HT1080 (cell line): Measurements from ENCODE around the gene UBQLN3. TPM values are rescaled to one million over a fixed set of nuclear protein-coding genes. Genes with fewer than 3 reads are reported as not detected.

ENCODE experiments used
- DNase-seq: peaks from one replicate; pipeline ENCODE4 v3.0.0-alpha.2; 2015; ENCODE audit warnings: low read depth
- total RNA-seq: library from RNA; depleted of rRNA; stranded (reverse); fragments of >200 nt; shearing (Covaris generic); gene quantifications from 2 replicates; pipeline ENCODE4 v1.2.3, GENCODE V29; 2014; rRNA removed

The UBQLN3 gene
- total RNA-seq, 1 experiment from 2014 or later, result not detected

DNA sequence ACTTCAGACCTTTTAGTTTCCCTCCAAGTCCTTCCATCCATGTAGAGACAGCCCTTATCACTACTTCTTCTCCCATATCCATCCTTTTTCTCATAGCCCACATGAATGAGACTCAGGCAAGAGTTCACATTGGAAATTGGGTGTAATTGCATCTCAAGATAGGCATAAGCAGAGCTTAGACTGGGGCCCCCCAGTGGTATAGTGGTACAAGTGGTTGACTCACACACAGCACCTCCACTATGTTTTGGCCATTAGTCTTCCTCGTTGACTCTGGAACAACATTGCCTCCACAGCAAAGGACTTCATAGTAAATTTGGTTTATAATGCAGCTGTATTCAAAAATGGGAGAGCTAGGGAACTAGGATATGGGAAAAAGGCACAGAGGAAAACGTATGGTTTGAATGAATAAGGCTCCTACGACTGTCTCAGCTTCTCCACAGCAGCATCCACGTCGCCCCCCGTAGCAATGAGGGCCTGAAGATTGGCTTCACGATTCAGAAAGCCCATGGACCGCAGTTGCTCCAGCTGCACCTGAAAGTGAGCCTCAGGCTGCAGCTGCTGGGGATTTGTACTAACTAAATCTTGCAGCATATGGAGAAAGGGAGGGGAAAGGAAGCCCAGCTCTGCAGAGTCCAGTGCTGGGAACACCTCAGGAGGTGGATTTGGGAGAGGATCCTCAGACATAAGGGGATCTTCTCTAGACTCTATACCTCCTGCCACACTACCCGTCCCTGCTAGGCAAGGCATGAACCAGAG lies 2.4 kb downstream of the UBQLN3 start:
- no peak for DNase-seq

DNA sequence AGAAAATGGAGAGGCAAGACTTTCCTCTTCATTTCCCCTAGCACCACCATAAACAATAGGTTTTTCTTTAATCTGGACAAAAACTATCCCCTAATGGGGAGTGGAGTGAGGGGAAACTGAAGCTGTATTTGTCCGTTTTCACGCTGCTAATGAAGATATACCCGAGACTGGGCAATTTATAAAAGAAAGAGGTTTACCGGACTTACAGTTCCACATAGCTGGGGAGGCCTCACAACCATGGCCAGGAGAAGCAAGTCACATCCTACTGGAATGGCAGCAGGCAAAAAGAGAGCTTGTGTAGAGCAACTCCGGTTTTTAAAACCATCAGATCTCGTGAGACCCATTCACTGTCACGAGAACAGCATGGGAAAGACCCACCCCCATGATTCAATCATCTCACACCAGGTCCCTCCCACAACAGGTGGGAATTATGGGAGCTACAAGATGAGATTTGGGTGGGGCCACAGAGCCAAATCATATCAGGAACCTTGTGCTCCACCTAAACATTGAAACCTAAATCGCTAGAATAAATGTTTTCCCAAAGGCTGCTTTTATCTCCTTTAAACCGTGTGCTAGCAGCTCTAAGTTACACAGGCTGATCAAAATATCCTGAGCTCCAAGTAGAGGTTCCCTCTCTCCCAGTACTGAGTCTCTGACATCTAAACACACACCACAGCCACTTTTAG lies 4.3 kb downstream of the UBQLN3 start:
- peak; percentile 88 for DNase-seq

DNA sequence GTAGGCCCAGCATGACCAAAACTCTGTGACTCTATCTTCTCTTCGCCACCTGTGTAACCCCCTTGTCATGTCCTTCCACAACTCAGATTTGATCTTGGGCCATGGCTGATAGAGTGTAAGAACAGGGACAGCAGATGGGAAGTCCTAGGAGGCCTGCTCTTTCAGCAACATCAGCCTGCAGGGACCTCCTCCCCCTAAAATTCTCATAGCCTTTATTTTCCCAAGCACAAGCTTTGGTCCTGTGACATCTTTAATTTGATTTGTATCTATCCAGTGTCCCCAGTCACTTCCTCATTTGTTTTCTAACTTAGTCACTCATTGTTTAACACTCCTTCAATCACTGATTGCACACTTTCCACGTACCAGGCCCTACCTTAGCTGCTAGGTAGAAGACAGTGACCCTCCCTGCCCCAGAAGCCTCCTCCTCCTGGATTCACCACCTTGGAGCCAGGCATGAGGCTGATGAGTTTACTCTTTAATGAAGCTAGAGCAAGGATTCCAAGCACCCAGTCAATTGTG lies 5.3 kb downstream of the UBQLN3 start:
- DNase-seq, result peak; percentile 57

DNA sequence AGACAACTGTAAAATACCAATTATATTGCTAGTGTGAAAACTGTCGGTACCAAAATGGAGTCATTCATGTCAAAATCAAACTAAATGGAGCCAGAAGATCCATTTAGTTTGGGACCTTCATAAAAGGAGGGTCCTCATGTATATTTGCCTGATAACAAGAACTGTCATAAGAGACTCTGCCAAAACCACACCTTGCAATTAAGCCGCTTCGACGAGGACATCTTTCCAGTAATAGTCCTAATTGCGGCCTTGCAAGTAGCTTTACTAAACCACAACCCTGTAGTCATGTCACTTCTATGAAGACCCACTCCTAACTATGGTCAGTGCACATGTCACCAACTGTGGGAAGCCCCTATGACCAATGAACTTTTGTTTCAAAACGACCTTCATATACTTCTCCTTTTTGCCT lies 9.4 kb downstream of the UBQLN3 start:
- DNase-seq, result no peak

DNA sequence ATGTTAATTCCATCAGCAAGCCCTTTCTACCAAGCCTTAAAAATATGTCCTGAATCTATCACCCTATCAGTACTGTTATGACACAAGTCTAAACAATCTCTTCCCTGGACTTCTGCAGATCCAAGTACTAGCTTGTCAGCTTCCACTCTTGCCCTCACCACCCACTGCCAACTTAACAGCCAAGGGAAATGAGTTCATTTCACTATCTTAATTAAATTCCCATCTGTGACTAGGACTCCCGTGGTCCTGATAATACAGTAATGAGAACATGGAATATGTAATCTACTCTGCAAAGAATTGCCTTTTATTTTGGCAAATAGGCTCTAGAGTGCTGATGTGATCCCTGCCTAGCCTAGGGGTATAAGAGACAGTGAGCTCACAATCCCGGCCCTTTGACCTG lies 10.1 kb downstream of the UBQLN3 start:
- no peak for DNase-seq

DNA sequence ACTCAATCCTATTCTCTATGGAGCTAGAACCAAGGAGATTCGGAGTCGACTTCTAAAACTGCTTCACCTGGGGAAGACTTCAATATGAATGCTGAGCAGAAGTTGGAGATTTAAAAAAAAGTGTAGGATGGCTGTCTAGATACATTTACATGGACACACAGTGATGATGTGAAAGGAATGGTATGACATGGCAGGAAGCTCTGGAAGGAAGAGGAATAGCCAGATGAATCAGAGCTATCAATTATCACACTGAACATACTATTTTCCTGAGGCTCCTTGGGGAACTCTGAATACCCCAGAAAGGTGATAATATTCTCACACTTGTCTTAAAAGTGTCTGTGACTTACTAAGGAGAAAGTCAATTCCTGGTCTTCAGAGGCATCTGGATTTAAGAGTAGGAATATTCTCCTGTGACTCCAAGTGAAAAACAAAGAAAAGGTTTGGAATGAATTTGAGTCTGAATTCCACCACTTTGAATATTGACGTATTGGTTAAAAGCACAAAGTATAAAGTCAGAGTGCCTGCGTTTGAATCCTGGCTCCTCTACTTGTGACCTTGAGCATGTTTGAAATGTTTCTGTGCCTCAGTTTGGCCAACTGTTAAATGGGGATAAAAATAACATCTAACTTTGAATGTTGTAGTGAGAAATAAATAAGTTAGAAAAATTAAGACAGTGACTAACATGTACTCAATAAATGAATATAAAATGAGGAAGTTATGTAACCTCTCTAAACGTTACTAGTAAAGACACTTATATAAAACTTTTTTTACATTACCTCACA lies 20.0 kb downstream of the UBQLN3 start:
- DNase-seq, result peak; percentile 64

DNA sequence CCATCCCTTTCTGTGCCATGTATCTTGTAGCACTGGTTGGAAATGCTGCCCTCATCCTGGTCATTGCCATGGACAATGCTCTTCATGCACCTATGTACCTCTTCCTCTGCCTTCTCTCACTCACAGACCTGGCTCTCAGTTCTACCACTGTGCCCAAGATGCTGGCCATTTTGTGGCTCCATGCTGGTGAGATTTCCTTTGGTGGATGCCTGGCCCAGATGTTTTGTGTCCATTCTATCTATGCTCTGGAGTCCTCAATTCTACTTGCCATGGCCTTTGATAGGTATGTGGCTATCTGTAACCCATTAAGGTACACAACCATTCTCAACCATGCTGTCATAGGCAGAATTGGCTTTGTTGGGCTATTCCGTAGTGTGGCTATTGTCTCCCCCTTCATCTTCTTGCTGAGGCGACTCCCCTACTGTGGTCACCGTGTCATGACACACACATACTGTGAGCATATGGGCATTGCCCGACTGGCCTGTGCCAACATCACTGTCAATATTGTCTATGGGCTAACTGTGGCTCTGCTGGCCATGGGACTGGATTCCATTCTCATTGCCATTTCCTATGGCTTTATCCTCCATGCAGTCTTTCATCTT lies 20.9 kb downstream of the UBQLN3 start:
- DNase-seq, result no peak

DNA sequence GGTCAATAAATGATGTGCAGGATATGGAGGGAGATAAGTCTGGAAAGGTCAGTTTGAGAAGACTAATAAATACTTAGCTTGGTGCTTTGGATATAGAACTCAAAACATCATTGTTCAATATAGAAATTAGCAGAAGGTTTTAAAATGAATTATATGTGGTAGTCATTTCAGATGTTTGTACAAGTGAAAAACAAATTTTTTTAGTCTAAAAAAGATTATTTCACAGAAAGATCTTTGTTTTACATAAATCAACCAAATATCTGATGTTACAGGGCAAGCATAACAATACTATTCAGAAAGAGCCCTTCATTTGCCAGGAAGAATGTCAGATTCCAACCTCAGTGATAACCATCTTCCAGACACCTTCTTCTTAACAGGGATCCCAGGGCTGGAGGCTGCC lies 21.4 kb downstream of the UBQLN3 start, which contains the start of gene OR52D1:
Gene OR52D1, plus strand, starts transcription at position 301 of the 400 bp plus-strand sequence. Its CDS starts 22 bp downstream, at position 323.
- DNase-seq, result no peak

DNA sequence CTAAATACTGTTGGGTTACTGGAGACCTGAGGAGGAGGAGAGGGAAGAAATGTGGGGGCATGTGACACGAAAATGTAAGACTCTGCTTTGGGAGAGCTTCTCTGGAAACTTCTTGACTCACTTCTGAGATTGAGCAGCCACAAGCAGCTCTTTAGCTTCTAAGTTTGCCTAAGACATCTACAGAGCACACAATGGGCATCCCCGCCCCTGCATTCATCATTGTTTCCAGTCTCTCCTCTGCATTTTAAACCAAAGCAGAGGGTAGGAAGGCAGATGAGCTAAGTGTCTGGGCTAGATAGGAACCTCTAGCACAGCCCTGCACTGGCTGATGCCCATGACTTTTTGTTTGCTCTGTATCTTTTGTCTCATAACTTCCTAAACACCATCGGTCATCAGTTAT lies 23.3 kb downstream of the UBQLN3 start:
- DNase-seq, result no peak

DNA sequence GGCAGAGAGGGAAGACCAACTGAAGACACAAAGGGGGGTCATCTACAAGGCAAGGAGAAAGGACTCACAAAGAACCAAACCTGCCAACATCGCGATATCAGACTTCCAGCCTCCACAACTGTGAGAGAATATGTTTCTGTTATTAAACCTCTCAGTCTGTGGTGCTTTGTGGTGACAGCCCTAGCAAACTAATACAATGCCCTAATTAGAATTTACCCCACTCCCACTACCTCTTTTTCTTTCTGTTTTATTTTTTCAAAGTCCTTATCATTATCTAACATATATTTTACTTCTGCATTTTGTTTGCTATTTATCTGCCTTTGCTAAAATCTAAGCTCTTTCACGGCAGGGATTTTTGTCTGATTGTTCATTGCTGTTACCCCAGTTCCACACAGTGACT lies 23.8 kb downstream of the UBQLN3 start:
- no peak for DNase-seq

DNA sequence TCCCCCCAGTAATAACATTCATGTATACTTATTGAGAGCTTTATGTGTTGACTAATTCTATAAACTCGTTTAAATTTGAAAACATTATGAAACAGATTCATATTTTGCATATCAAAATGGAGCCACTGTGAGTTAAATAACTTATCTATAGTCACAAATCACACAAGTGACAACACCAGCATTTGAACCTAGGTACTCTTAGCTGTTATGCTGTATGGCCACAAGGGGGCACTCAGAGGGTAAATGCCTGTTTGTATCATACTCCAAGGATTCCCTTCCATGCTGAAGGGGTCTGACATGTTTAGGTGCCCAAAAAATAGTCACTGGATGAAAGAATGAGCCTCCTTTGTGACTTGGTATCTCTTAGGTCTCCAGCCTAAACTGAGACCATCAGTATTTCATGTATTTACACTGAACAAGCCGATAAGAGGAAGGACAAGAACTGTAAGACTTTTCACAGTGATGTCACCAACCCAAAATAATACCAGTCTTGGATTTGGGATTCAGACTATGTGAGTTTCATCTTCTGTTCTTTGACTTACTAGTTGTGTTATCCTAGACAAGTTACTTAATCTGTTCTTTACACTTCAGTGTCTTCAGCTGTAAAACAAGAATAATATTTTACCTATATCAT lies 33.5 kb downstream of the UBQLN3 start:
- no peak for DNase-seq

DNA sequence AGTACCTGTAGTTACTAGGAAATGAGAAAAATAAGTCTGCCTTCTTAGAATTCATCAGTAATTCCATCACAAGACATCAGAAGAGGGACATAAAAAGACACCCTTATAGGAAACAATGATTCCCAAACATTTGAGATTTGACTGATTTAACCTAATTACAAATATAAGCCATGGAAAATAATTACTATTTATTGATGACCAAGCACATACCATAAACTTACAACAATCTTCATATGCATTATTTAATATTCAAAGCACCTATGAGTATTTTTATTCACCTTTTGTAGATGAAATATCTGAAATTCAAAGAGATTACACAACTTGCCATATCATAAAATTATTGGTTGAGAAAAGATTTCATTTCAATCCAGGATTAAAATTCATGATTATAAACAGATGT lies 35.8 kb downstream of the UBQLN3 start:
- DNase-seq, result no peak

DNA sequence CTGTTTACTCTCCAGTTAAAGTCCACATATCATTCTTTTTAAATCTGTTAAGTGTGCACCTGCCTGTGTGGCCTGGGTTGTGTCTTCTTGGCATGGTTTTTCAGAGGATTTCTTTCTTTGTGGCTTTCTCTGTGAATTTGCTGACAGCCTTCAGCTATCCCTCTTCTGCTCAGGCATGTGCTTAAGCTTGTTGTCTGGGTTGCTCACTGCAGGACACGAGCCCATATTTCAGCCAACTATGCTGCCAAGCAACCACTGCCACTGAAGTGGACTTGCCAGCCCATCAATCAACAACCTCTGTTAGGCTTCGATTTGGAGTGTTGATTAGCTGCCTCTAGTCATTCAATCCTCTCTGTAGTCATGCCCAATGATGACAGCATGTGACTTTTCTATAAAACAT lies 42.2 kb downstream of the UBQLN3 start:
- DNase-seq, result no peak

DNA sequence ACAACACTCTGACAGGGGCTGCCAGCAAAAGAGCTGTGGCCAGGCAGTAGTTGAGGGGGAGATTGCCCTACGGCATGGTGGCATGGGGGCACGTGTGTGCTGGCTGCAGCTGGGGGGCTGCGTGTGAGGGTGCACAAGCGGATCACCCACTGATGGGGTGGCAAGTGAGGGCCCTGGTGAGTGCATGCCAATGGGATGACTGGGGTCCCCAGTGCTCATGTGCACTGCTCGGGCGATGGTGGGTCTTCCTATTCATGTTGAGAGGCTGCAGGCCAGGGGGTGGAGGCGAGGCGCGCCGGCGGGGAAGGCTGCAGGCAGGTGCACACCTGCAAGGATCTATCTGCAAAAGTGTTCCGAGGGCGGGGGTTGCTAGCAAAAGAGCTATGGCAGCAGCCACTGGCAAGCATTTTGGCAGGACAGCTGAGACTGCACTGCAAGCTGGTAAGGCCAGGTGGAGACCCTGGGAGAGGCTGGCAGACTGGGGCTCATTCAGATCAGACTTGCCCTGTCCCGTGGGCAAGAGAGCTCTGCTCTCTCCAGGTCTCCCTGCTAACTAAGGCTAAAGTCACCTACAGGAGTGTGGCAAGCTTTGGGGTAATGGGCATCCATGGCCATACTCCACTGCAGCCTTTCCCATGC lies 48.7 kb downstream of the UBQLN3 start:
- no peak for DNase-seq

Other genes with a start within 250 kb of the UBQLN3 start
- gene HBE1, start 240.0 kb downstream of the UBQLN3 start, total RNA-seq, result 157 and 165 TPM in 2 replicates
- 21.5 and 33.4 TPM in 2 replicates for gene OR51B4, start 208.0 kb downstream of the UBQLN3 start, total RNA-seq
- 4.4 and 5.8 TPM in 2 replicates for gene OR51B2, start 185.7 kb downstream of the UBQLN3 start, total RNA-seq
- 118 and 147 TPM in 2 replicates for gene OR51B5, start 166.4 kb downstream of the UBQLN3 start, total RNA-seq
- not detected in 2 replicates for gene OR51B6, start 158.4 kb downstream of the UBQLN3 start, total RNA-seq
- not detected in 2 replicates for gene OR51M1, start 126.1 kb downstream of the UBQLN3 start, total RNA-seq
- not detected in 2 replicates for gene OR51Q1, start 87.8 kb downstream of the UBQLN3 start, total RNA-seq
- gene OR51I1, start 68.4 kb downstream of the UBQLN3 start, total RNA-seq, result 2.9 and 3.1 TPM in 2 replicates
- 0.03 TPM in 1 of 2 replicates, not detected in the other for gene OR51I2, start 60.6 kb downstream of the UBQLN3 start, total RNA-seq
- gene OR52D1, start 21.3 kb downstream of the UBQLN3 start, total RNA-seq, result not detected in 2 replicates
- 0.07 TPM in 1 of 2 replicates, not detected in the other for gene UBQLNL, start 6.7 kb upstream of the UBQLN3 start, total RNA-seq
- not detected in 2 replicates for gene OR52H1, start 38.6 kb upstream of the UBQLN3 start, total RNA-seq
- not detected in 2 replicates for gene OR52B6, start 70.9 kb upstream of the UBQLN3 start, total RNA-seq
- gene TRIM6, start 86.7 kb upstream of the UBQLN3 start, total RNA-seq, result 3.6 and 4.8 TPM in 2 replicates
- gene TRIM34, start 115.0 kb upstream of the UBQLN3 start, total RNA-seq, result 1.9 and 3.6 TPM in 2 replicates
- 22.5 and 29.2 TPM in 2 replicates for gene TRIM5, start 175.1 kb upstream of the UBQLN3 start, total RNA-seq
- 12.3 and 18.4 TPM in 2 replicates for gene TRIM22, start 179.8 kb upstream of the UBQLN3 start, total RNA-seq
- gene OR56B1, start 226.5 kb upstream of the UBQLN3 start, total RNA-seq, result not detected in 2 replicates
- gene OR52N4, start 244.3 kb upstream of the UBQLN3 start, total RNA-seq, result not detected in 2 replicates